K562 (cell line): Measurements from ENCODE around the gene SDS. TPM values are rescaled to one million over a fixed set of nuclear protein-coding genes. Genes with fewer than 3 reads are reported as not detected.

Experiments
- ATF1 ChIP-seq, 2 experiments: fragments of 450-650 bp in 1 of 2; IDR thresholded peaks; 2 replicates each; pipeline ENCODE4 v1.6.1; 2016; ENCODE audit warnings: missing compliant biosample characterization in 1 of 2, missing genetic modification characterization in 1 of 2
- BCL6 ChIP-seq: fragments of 250-450 bp; sonication (Bioruptor Pico); IDR thresholded peaks from 2 replicates; pipeline ENCODE4 v1.4.0; 2020
- BDP1 ChIP-seq: IDR thresholded peaks from 3 replicates; pipeline ENCODE4 v1.6.1; 2011; ENCODE audit not compliant: insufficient read length, insufficient read depth
- DPF2 ChIP-seq: fragments of 450-650 bp; IDR thresholded peaks from 2 replicates; pipeline ENCODE4 v1.6.1; 2016
- E4F1 ChIP-seq: fragments of 250-450 bp; sonication (Bioruptor Pico); IDR thresholded peaks from 2 replicates; pipeline ENCODE4 v1.5.0; 2021; ENCODE audit warnings: mild to moderate bottlenecking, borderline replicate concordance
- FOXM1 ChIP-seq, 2 experiments: fragments of 450-650 bp in 1 of 2; sonication (generic) in 1 of 2; formaldehyde crosslinking in 1 of 2; IDR thresholded peaks; 2 replicates each; pipeline versions ENCODE4 v1.6.1 to v1.9.0; 2017 to 2022; ENCODE audit warnings: low read depth in 2 of 2, mild to moderate bottlenecking in 2 of 2, missing genetic modification reagents in 1 of 2, moderate library complexity in 1 of 2
- FOXO4 ChIP-seq: fragments of 450-650 bp; formaldehyde crosslinking; IDR thresholded peaks from 2 replicates; pipeline ENCODE4 v1.4.0; 2020; ENCODE audit warnings: mild to moderate bottlenecking, moderate library complexity
- ID3 ChIP-seq, 2 experiments: fragments of 250-450 bp in 1 of 2; fragments of 450-650 bp in 1 of 2; sonication (Bioruptor Pico) in 1 of 2; IDR thresholded peaks; 2 replicates each; pipeline versions ENCODE4 v1.6.1 to v1.8.0; 2016 to 2021; ENCODE audit warnings: mild to moderate bottlenecking in 2 of 2, moderate library complexity in 2 of 2, missing compliant biosample characterization in 1 of 2, missing genetic modification characterization in 1 of 2
- IFI16 ChIP-seq: fragments of 250-450 bp; sonication (Bioruptor Pico); IDR thresholded peaks from 2 replicates; pipeline ENCODE4 v2.1.2; 2022; ENCODE audit warnings: mild to moderate bottlenecking, inconsistent platforms
- ILF3 ChIP-seq: fragments of 450-650 bp; IDR thresholded peaks from 2 replicates; pipeline ENCODE4 v1.6.1; 2018; ENCODE audit warnings: antibody characterized with exemption, mild to moderate bottlenecking, moderate library complexity, borderline replicate concordance
- MAFG ChIP-seq: fragments of 450-650 bp; conservative IDR thresholded peaks from 2 replicates; pipeline ENCODE4 v1.6.1; 2016; ENCODE audit warnings: missing genetic modification characterization, missing compliant biosample characterization
- NBN ChIP-seq: fragments of 450-650 bp; IDR thresholded peaks from 2 replicates; pipeline ENCODE4 v1.6.1; 2016; ENCODE audit warnings: low read depth, mild to moderate bottlenecking
- NCOA6 ChIP-seq: fragments of 450-650 bp; IDR thresholded peaks from 2 replicates; pipeline ENCODE4 v1.6.1; 2017; ENCODE audit warnings: mild to moderate bottlenecking
- RAD21 ChIP-seq, 2 experiments: fragments of 250-450 bp in 1 of 2; fragments of 450-650 bp in 1 of 2; sonication (Bioruptor Pico) in 1 of 2; formaldehyde crosslinking in 1 of 2; IDR thresholded peaks in 1 of 2; conservative IDR thresholded peaks in 1 of 2; 2 replicates each; pipeline versions ENCODE4 v1.4.0 to v1.8.0; 2020 to 2022; ENCODE audit warnings: mild to moderate bottlenecking in 2 of 2, moderate library complexity in 1 of 2
- SREBF1 ChIP-seq: fragments of 150-350 bp; IDR thresholded peaks from 2 replicates; pipeline ENCODE4 v1.6.1; 2014; ENCODE audit warnings: antibody characterized with exemption, low read depth, low read length, borderline replicate concordance
- SRSF7 ChIP-seq: fragments of 200-400 bp; formaldehyde crosslinking; optimal IDR thresholded peaks from 2 replicates; pipeline ENCODE3; 2017; ENCODE audit warnings: mild to moderate bottlenecking, low read depth, low read length
- TARDBP ChIP-seq: fragments of 450-650 bp; IDR thresholded peaks from 2 replicates; pipeline ENCODE4 v1.6.1; 2016
- ZBTB1 ChIP-seq: sonication (generic); formaldehyde crosslinking; IDR thresholded peaks from 2 replicates; pipeline ENCODE4 v1.8.1; 2023; ENCODE audit warnings: missing genetic modification reagents, low read depth, mild to moderate bottlenecking, borderline replicate concordance
- ZC3H4 ChIP-seq: sonication (generic); formaldehyde crosslinking; IDR thresholded peaks from 2 replicates; pipeline ENCODE4 v1.9.0; 2021; ENCODE audit warnings: missing genetic modification reagents, borderline replicate concordance
- ZKSCAN1 ChIP-seq: fragments of 150-350 bp; IDR thresholded peaks from 2 replicates; pipeline ENCODE4 v1.6.1; 2016; ENCODE audit warnings: low read depth, low read length
- ZNF134 ChIP-seq: fragments of 250-450 bp; sonication (Bioruptor Pico); conservative IDR thresholded peaks from 2 replicates; pipeline ENCODE4 v1.4.0; 2020
- ZNF175 ChIP-seq: fragments of 200-800 bp; sonication (Bioruptor generic); IDR thresholded peaks from 2 replicates; pipeline ENCODE4 v1.6.1; 2016; ENCODE audit warnings: low read depth, mild to moderate bottlenecking, missing genetic modification characterization, missing compliant biosample characterization
- ZNF263 ChIP-seq: sonication (generic); formaldehyde crosslinking; IDR thresholded peaks from 2 replicates; pipeline ENCODE4 v1.8.0; 2022; ENCODE audit warnings: mild to moderate bottlenecking, missing genetic modification reagents, borderline replicate concordance
- ZNF696 ChIP-seq: fragments of 250-450 bp; sonication (Bioruptor Pico); conservative IDR thresholded peaks from 2 replicates; pipeline ENCODE4 v1.4.0; 2020; ENCODE audit warnings: mild to moderate bottlenecking, moderate library complexity
- ZNF707 ChIP-seq: fragments of 250-450 bp; sonication (Bioruptor Pico); conservative IDR thresholded peaks from 2 replicates; pipeline ENCODE4 v1.8.0; 2022; ENCODE audit warnings: inconsistent platforms, mild to moderate bottlenecking, moderate library complexity
- polyA plus RNA-seq, 8 experiments: library from polyadenylated mRNA; depleted of rRNA in 4 of 8; stranded (reverse) in 5 of 8; unstranded in 3 of 8; fragments of >200 nt; fragmentation: Nextera tagmentation in 2 of 8; fragmentation: Illumina TruSeq in 1 of 8; extraction: Ambion mirVana in 2 of 8; extraction: Trizol in 1 of 8; gene quantifications; 2 replicates each; pipeline versions ENCODE4 v1.2.1 to v1.2.3, GENCODE V29; 2011 to 2014; ENCODE audit warnings: inconsistent platforms in 1 of 8, missing spikeins in 1 of 8
- total RNA-seq, 7 experiments: library from RNA; depleted of rRNA in 6 of 7; stranded (reverse); fragments of >200 nt in 6 of 7; fragmentation: Illumina TruSeq in 2 of 7; extraction: Trizol in 2 of 7; gene quantifications; 2 replicates each; pipeline versions ENCODE4 v1.2.1 to v1.2.3, GENCODE V29; 2011 to 2021; ENCODE audit warnings: low replicate concordance in 1 of 7

The SDS gene
- total and polyA plus RNA-seq, 9 of the 15 experiments (the other 6 are each of a cell fraction or from before 2014, with no cell fraction given), result 0.07 to 1.1 (median 0.12) TPM; not detected in 1

- TF ChIP-seq FOXO4 (CRISPR knock-in tag), result no peak
- TF ChIP-seq TARDBP, result no peak
- no peak for TF ChIP-seq ZNF263 (CRISPR knock-in tag)
- peak in 1 of 2 experiments; percentile 31; a peak in 2 of 4 replicates for TF ChIP-seq RAD21 (CRISPR knock-in tag; conservative IDR thresholded peaks at IDR 0.05 in 1 of 2, IDR thresholded peaks at IDR 0.05 in 1 of 2)
- TF ChIP-seq NCOA6, result no peak
- peak; percentile 62 for TF ChIP-seq DPF2
- peak; percentile 48 for TF ChIP-seq MAFG (tag)
- no peak for TF ChIP-seq IFI16 (CRISPR knock-in tag)
- no peak for TF ChIP-seq ZNF696
- TF ChIP-seq ZC3H4 (CRISPR knock-in tag), result no peak
- no peak for TF ChIP-seq ZBTB1
- TF ChIP-seq NBN, result peak; percentile 35; the same call in 1 of the 2 replicates
- no peak for TF ChIP-seq E4F1 (CRISPR knock-in tag)
- TF ChIP-seq SRSF7, result no peak
- TF ChIP-seq SREBF1, result 0 out of 2 replicates have a peak, but pooled peaks have one; percentile 44
- TF ChIP-seq FOXM1 (IDR thresholded peaks at IDR 0.05; ENCODE audit: low read depth), result no peak
- no peak for TF ChIP-seq FOXM1 (CRISPR knock-in tag; IDR thresholded peaks at IDR 0.05; ENCODE audit: low read depth)
- TF ChIP-seq ATF1 (CRISPR knock-in tag; IDR thresholded peaks at IDR 0.05), result no peak
- TF ChIP-seq ATF1 (tag; IDR thresholded peaks at IDR 0.05), result peak; percentile 49
- TF ChIP-seq ZNF707 (CRISPR knock-in tag), result no peak
- no peak for TF ChIP-seq ZKSCAN1
- TF ChIP-seq ILF3, result no peak
- TF ChIP-seq ZNF175 (CRISPR knock-in tag), result 0 out of 2 replicates have a peak, but pooled peaks have one; percentile 21
- peak; percentile 80 for TF ChIP-seq ZNF134 (CRISPR knock-in tag)
- no peak for TF ChIP-seq ID3 (CRISPR knock-in tag; IDR thresholded peaks at IDR 0.05)
- TF ChIP-seq ID3 (tag; IDR thresholded peaks at IDR 0.05), result 0 out of 2 replicates have a peak, but pooled peaks have one; percentile 44
- TF ChIP-seq BCL6 (CRISPR knock-in tag), result 0 out of 2 replicates have a peak, but pooled peaks have one; percentile 13
- TF ChIP-seq BDP1, result no peak
These were observed 12.5 kb upstream of the SDS start (continued) for GRCh38 chr12:113416091-113416754.
